H1 (cell line): Measurements from ENCODE around the gene HMGA1. TPM values are rescaled to one million over a fixed set of nuclear protein-coding genes. Genes with fewer than 3 reads are reported as not detected.

Source experiments
- ASH2L ChIP-seq: fragments of 200-600, 300-600 bp; sonication (generic); IDR thresholded peaks from one replicate; pipeline ENCODE4 v1.7.1; 2017; ENCODE audit warnings: low read length
- BACH1 ChIP-seq: IDR thresholded peaks from 2 replicates; pipeline ENCODE4 v1.6.1; 2012; ENCODE audit warnings: low read length, improper control_type of control experiment
- EP300 ChIP-seq, 2 experiments: IDR thresholded peaks; 1 replicate in 1 of 2; 2 replicates in 1 of 2; pipeline ENCODE4 v1.6.1; 2011 to 2012; ENCODE audit warnings: low read depth in 2 of 2, low read length in 2 of 2, mild to moderate bottlenecking in 2 of 2, borderline replicate concordance in 1 of 2, inconsistent platforms in 1 of 2, moderate library complexity in 1 of 2
- HDAC2 ChIP-seq, 2 experiments: fragments of 300-600 bp in 1 of 2; sonication (generic) in 1 of 2; IDR thresholded peaks; 2 replicates each; pipeline ENCODE4 v1.6.1; 2011 to 2012; ENCODE audit warnings: low read depth in 2 of 2, low read length in 2 of 2, mild to moderate bottlenecking in 2 of 2, moderate library complexity in 2 of 2, borderline replicate concordance in 1 of 2, inconsistent platforms in 1 of 2
- KDM1A ChIP-seq: fragments of 200-600, 300-600 bp; sonication (generic); IDR thresholded peaks from 2 replicates; pipeline ENCODE4 v1.7.1; 2016; ENCODE audit warnings: mild to moderate bottlenecking, low read length, borderline replicate concordance
- KDM4A ChIP-seq: IDR thresholded peaks from one replicate; pipeline ENCODE4 v1.7.1; 2012; ENCODE audit warnings: low read depth, mild to moderate bottlenecking, moderate library complexity, low read length, inconsistent platforms; ENCODE audit not compliant: severe bottlenecking
- POLR2AphosphoS5 ChIP-seq: IDR thresholded peaks from 2 replicates; pipeline ENCODE4 v1.6.1; 2011; ENCODE audit warnings: low read depth, low read length
- RAD21 ChIP-seq, 2 experiments: IDR thresholded peaks in 1 of 2; conservative IDR thresholded peaks in 1 of 2; 2 replicates each; pipeline ENCODE4 v1.6.1; 2011; ENCODE audit warnings: low read depth in 2 of 2, low read length in 2 of 2, improper control_type of control experiment in 1 of 2, inconsistent platforms in 1 of 2, mild to moderate bottlenecking in 1 of 2, moderate library complexity in 1 of 2
- SAP30 ChIP-seq: fragments of 300-600 bp; sonication (generic); IDR thresholded peaks from 2 replicates; pipeline ENCODE4 v1.7.1; 2012; ENCODE audit warnings: low read length, moderate library complexity, mild to moderate bottlenecking, inconsistent platforms; ENCODE audit not compliant: insufficient read depth, insufficient replicate concordance
- SIX5 ChIP-seq: IDR thresholded peaks from 2 replicates; pipeline ENCODE4 v1.6.1; 2011; ENCODE audit warnings: mild to moderate bottlenecking, low read depth, low read length
- SUZ12 ChIP-seq: fragments of 200-600 bp; sonication (generic); IDR thresholded peaks from 2 replicates; pipeline ENCODE4 v1.6.1; 2012; ENCODE audit warnings: mild to moderate bottlenecking, inconsistent platforms, low read length, moderate library complexity, mixed read lengths
- TBP ChIP-seq: IDR thresholded peaks from 2 replicates; pipeline ENCODE4 v1.6.1; 2011; ENCODE audit warnings: low read depth, low read length, improper control_type of control experiment
- polyA plus RNA-seq, 7 experiments: library from polyadenylated mRNA; depleted of rRNA in 3 of 7; stranded (reverse) in 5 of 7; unstranded in 2 of 7; fragments of >200 nt in 5 of 7; fragments of 200-250 nt in 2 of 7; gene quantifications; 1 replicate in 5 of 7; 2 replicates in 1 of 7; 4 replicates in 1 of 7; pipeline versions ENCODE4 v1.2.1 to v1.2.3, GENCODE V29; 2011 to 2013; ENCODE audit warnings: missing spikeins in 2 of 7, mixed read lengths in 2 of 7
- total RNA-seq: library from RNA; stranded (reverse); fragmentation: NEBNext Ultra II Directional; extraction: Animal tissue kit (Norgen Biotek cat#: 25700); gene quantifications from 2 replicates; pipeline ENCODE4 v1.2.1, GENCODE V29; 2021
- TF ChIP-seq, protein P1 (sequence below): IDR thresholded peaks from 2 replicates; pipeline ENCODE4 v1.6.1; 2012; ENCODE audit warnings: inconsistent platforms

HMGA1 gene
- total and polyA plus RNA-seq, 2 of the 8 experiments (the other 6 are each of a cell fraction or from before 2014, with no cell fraction given) = 1,557 to 2,636 TPM

GRCh38 chr6:34196116-34196832, 40.4 kb upstream of the HMGA1 start (continued):
- no peak for TF ChIP-seq POLR2AphosphoS5
- TF ChIP-seq ASH2L = peak; percentile 17
- TF ChIP-seq RAD21 (IDR thresholded peaks at IDR 0.05 in 1 of 2, conservative IDR thresholded peaks at IDR 0.05 in 1 of 2; ENCODE audit: low read depth in 2 of 2, low read length in 2 of 2) = peak; percentile 74 to 76
- peak; percentile 92 to 98; a peak in 3 of 4 replicates for TF ChIP-seq HDAC2 (IDR thresholded peaks at IDR 0.05; ENCODE audit: borderline replicate concordance in 1 of 2, low read depth in 2 of 2, low read length in 2 of 2)
- TF ChIP-seq EP300 (IDR thresholded peaks at IDR 0.05; ENCODE audit: borderline replicate concordance in 1 of 2, low read depth in 2 of 2, low read length in 2 of 2) = peak in 1 of 2 experiments; percentile 28; a peak in 1 of 3 replicates
- TF ChIP-seq, protein P1, sequence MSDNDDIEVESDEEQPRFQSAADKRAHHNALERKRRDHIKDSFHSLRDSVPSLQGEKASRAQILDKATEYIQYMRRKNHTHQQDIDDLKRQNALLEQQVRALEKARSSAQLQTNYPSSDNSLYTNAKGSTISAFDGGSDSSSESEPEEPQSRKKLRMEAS = peak; percentile 64
- TF ChIP-seq SUZ12 = peak; percentile 73; the same call in 1 of the 2 replicates
- TF ChIP-seq SAP30 = no peak
- no peak for TF ChIP-seq SIX5
- TF ChIP-seq BACH1 = peak; percentile 95
- 0 out of 2 replicates have a peak, but pooled peaks have one; percentile 45 for TF ChIP-seq KDM1A
- peak; percentile 41 for TF ChIP-seq KDM4A
- 0 out of 2 replicates have a peak, but pooled peaks have one; percentile 20 for TF ChIP-seq TBP
- TF ChIP-seq, all 59 proteins: peak for 15
